PFSK-1 (cell line): ENCODE measurements around the gene ATXN2.

Source experiments
- POLR2AphosphoS5 ChIP-seq: IDR thresholded peaks from 2 replicates; pipeline ENCODE4 v1.6.1; 2012; ENCODE audit warnings: low read depth, mild to moderate bottlenecking, control low read depth, low read length, moderate library complexity
- SIN3A ChIP-seq: IDR thresholded peaks from 2 replicates; pipeline ENCODE4 v1.6.1; 2012; ENCODE audit warnings: mild to moderate bottlenecking, low read length, moderate library complexity, borderline replicate concordance; ENCODE audit not compliant: insufficient read depth
- TAF1 ChIP-seq: IDR thresholded peaks from 2 replicates; pipeline ENCODE4 v1.6.1; 2012; ENCODE audit warnings: low read length, control low read depth, borderline replicate concordance; ENCODE audit not compliant: insufficient read depth

DNA sequence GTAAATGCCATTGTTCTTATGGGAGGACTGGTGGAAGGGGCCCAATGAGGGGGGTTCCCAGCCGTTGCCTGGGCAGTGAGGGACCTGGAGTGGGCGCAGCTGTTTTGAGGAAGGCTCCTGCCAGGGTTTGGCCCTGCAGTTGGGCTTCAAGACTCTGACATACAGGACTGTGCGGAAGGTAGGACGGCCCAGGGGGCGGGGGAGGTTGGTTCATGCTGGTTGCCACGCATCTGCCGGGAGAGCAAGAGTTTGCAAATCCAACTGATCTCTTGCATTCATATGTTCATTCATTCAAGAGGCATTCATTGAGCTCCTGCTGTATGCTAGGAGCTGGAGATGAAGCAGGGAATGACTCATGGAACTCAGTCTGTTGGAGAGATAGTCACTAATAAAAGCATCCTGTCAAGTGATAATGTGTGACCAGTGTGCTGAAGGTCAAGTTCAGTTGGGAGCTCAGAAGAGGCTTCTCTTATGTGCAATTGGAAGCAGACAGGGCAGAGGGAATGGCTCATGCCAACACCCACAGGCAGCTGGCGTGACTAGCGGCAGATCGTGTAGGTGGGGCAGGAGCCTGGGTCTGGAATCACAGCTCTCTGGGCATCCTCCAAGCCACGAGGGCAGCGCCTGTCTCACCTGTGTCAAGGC, 185.6 kb downstream of the ATXN2 start:
- no peak for TF ChIP-seq POLR2AphosphoS5
- TF ChIP-seq SIN3A, result no peak
- TF ChIP-seq TAF1, result no peak
